Skeletal muscle satellite cell (primary cell): ENCODE measurements around the gene OR2A14. TPM values are rescaled to one million over a fixed set of nuclear protein-coding genes. Genes with fewer than 3 reads are reported as not detected.
"Not testable (repeated sequence)": the region's sequence is repeated elsewhere in the genome, so short reads cannot be mapped to it uniquely, and the experiment has no call there.

Experiments
- H3K27me3 ChIP-seq: 2 replicates; pipeline ENCODE4 v1.7.0; 2013; ENCODE audit warnings: low read length; ENCODE audit not compliant: control insufficient read depth, insufficient read depth
- H3K36me3 ChIP-seq: 2 replicates; pipeline ENCODE4 v1.7.0; 2013; ENCODE audit warnings: mild to moderate bottlenecking, control low read depth, low read length; ENCODE audit not compliant: insufficient read depth
- H3K4me1 ChIP-seq: 2 replicates; pipeline ENCODE4 v1.7.0; 2013; ENCODE audit warnings: low read length; ENCODE audit not compliant: control insufficient read depth, insufficient read depth
- H3K4me2 ChIP-seq: 2 replicates; pipeline ENCODE4 v1.7.0; 2013; ENCODE audit warnings: mild to moderate bottlenecking, low read length
- H3K4me3 ChIP-seq: 2 replicates; pipeline ENCODE4 v1.7.0; 2013; ENCODE audit warnings: low read length
- H3K9ac ChIP-seq: 2 replicates; pipeline ENCODE4 v1.7.0; 2013; ENCODE audit warnings: mild to moderate bottlenecking, low read depth, low read length, moderate library complexity
- H3K9me3 ChIP-seq: replicated peaks from 2 replicates; pipeline ENCODE4 v1.7.0; 2013; ENCODE audit warnings: mild to moderate bottlenecking, control low read depth, low read length
- small RNA-seq: library from RNA; depleted of rRNA; stranded (forward); fragments of <200 nt; gene quantifications from one replicate; pipeline ENCODE3, GENCODE V24; 2012

OR2A14 gene

GRCh38 chr7:144158861-144159260 is 35.9 kb downstream of the OR2A14 start:
- no peaks in the 10 kb centered on the region for H3K4me1 ChIP-seq
- no peak overlapping the region for H3K4me2 ChIP-seq
- H3K27me3 ChIP-seq, result no peaks in the 10 kb centered on the region
- H3K36me3 ChIP-seq, result no peaks in the 10 kb centered on the region
- no peak overlapping the region for H3K9ac ChIP-seq
- H3K4me3 ChIP-seq, result no peak overlapping the region
- no peaks in the 10 kb centered on the region for H3K9me3 ChIP-seq

GRCh38 chr7:144164784-144165183 is 41.8 kb downstream of the OR2A14 start:
- Histone ChIP-seq H3K27me3 (no peaks in the 10 kb centered on the region), H3K4me1 (no peaks in the 10 kb centered on the region), H3K36me3 (no peaks in the 10 kb centered on the region), H3K4me2 (no peak overlapping the region), H3K4me3 (no peak overlapping the region), H3K9ac (no peak overlapping the region), H3K9me3 (no peaks in the 10 kb centered on the region)

GRCh38 chr7:144171594-144172350 is 48.8 kb downstream of the OR2A14 start:
- not testable (repeated sequence) for H3K4me3 ChIP-seq, H3K27me3 ChIP-seq, H3K9ac ChIP-seq, H3K4me2 ChIP-seq, H3K4me1 ChIP-seq, H3K36me3 ChIP-seq, H3K9me3 ChIP-seq

- Histone ChIP-seq H3K9ac (no peak overlapping the region), H3K4me2 (no peak overlapping the region), H3K4me1 (no peaks in the 10 kb centered on the region), H3K4me3 (no peak overlapping the region), H3K36me3 (no peaks in the 10 kb centered on the region), H3K9me3 (no peaks in the 10 kb centered on the region), H3K27me3 (peaks cover 8% of the 10 kb centered on the region)
Measured at GRCh38 chr7:144174613-144175012, 51.6 kb downstream of the OR2A14 start.

- H3K9ac ChIP-seq, H3K4me2 ChIP-seq, H3K4me1 ChIP-seq, H3K27me3 ChIP-seq, H3K36me3 ChIP-seq, H3K9me3 ChIP-seq, H3K4me3 ChIP-seq: not testable (repeated sequence)
Measured at GRCh38 chr7:144178380-144179164, 55.6 kb downstream of the OR2A14 start.

GRCh38 chr7:144179165-144179479 is 56.1 kb downstream of the OR2A14 start:
- not testable (repeated sequence) for H3K4me2 ChIP-seq, H3K9me3 ChIP-seq, H3K4me1 ChIP-seq, H3K36me3 ChIP-seq, H3K4me3 ChIP-seq, H3K27me3 ChIP-seq, H3K9ac ChIP-seq

Small RNA genes lying within 50 kb of the gene (small RNA-seq; reads per million reads assigned to genes)
- not detected for gene OR2A41P
